ENCODE results near the gene ALDH7A1. TPM values are rescaled to one million over a fixed set of nuclear protein-coding genes. Genes with fewer than 3 reads are reported as not detected.
"Not testable (repeated sequence)": the region's sequence is repeated elsewhere in the genome, so short reads cannot be mapped to it uniquely, and the experiment has no call there.

ALDH7A1 gene
- total and polyA plus RNA-seq, 3 donors from 2014 or later = 50.0 to 68.3 (median 57.2) TPM

DNA sequence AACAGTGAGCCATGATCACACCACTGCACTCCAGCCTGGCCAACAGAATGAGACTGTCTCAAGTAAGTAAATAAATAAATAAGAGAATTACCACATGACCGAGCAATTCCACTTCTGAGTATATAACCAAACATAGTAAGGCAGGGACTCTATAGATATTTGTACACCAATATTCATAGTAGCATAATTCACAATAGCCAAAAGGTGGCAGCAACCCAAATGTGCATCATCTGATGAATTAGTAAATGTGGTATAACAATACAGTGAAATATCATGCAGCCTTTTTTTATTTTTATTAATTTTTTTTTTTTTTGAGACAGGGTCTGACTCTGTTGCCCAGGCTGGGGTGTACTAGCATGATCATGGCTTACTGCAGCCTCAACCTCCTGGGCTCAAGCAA, 33.1 kb downstream of the ALDH7A1 start:
- WGBS, 2 donors = 85 to 95% methylated on average over 1 of the region's 1 CpG
- intact Hi-C loops (cut with DNase I; ENCODE audit: low total_unique reads) = no loop called here
- Histone ChIP-seq H3K4me3 (no peak overlapping the region), H3K27ac (no peak overlapping the region), H3K27me3 (no peaks in the 10 kb centered on the region), H3K36me3 (ENCODE audit: low read depth, missing control alignments) (no peaks in the 10 kb centered on the region), H3K9me3 (no peaks in the 10 kb centered on the region), H3K4me1 (no peaks in the 10 kb centered on the region)
- TF ChIP-seq CTCF (IDR thresholded peaks at IDR 0.05) (no peak), POLR2A (IDR thresholded peaks at IDR 0.05) (no peak)
- peak; percentile 37 for DNase-seq

DNA sequence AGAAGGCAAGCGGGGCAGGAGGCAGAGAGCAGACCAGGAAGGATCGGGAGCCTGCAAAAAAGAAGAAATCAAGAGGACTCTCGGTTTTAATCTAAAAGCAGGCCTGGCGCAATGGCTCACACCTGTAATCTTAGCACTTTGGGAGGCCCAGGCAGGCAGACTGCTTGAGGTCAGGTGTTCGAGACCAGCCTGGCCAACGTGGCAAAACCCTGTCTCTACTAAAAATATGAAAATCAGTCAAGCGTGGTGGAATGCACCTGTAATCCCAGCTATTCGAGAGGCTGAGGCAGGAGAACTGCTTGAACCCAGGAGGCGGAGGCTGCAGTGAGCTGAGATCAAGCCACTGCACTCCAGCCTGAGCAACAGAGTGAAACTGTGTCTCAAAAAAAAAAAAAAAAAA, 39.9 kb downstream of the ALDH7A1 start:
- H3K4me3 ChIP-seq; H3K9me3 ChIP-seq; H3K27ac ChIP-seq; intact Hi-C loops (cut with DNase I; ENCODE audit: low total_unique reads); H3K4me1 ChIP-seq; H3K36me3 ChIP-seq (ENCODE audit: low read depth, missing control alignments); DNase-seq; H3K27me3 ChIP-seq: not testable (repeated sequence)
- 91 to 94% methylated on average over 9 of the region's 9 CpGs for WGBS, 2 donors

DNA sequence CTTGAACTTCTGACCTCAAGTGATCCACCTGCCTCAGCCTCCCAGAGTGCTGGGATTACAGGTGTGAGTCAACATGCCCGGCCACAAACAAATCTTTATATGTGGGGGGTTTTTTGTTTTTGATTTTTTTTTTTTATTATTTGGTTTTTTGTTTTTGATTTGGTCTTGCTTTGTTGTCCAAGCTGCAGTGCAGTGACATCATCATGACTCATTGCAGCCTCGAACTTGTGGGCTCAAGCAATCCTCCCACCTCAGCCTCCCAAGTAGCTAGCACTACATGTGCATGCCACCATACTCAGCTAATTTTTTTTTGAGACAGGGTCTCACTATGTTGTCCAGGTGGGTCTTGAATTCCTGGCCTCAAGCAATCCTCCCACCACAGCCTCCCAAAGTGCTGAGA, 42.4 kb downstream of the ALDH7A1 start:
- H3K36me3 ChIP-seq (ENCODE audit: low read depth, missing control alignments) = no peaks in the 10 kb centered on the region
- H3K4me1 ChIP-seq = no peaks in the 10 kb centered on the region
- TF ChIP-seq CTCF (IDR thresholded peaks at IDR 0.05) = no peak
- TF ChIP-seq POLR2A (IDR thresholded peaks at IDR 0.05) = no peak
- H3K27ac ChIP-seq = no peak overlapping the region
- H3K9me3 ChIP-seq = no peaks in the 10 kb centered on the region
- no peaks in the 10 kb centered on the region for H3K27me3 ChIP-seq
- no peak overlapping the region for H3K4me3 ChIP-seq
- 87 to 97% methylated on average over 2 of the region's 2 CpGs for whole genome bisulfite sequencing, 2 donors
- DNase-seq = no peak
- intact Hi-C loops (cut with DNase I; ENCODE audit: low total_unique reads) = no loop called here

GRCh38 chr5:126544087-126544740, 50.8 kb downstream of the ALDH7A1 start:
- DNase-seq = peak; percentile 73
- TF ChIP-seq POLR2A (IDR thresholded peaks at IDR 0.05) = no peak
- TF ChIP-seq CTCF (IDR thresholded peaks at IDR 0.05) = peak; percentile 26 to 45 (median 36)
- no peaks in the 10 kb centered on the region for H3K4me1 ChIP-seq
- no peaks in the 10 kb centered on the region for H3K36me3 ChIP-seq (ENCODE audit: low read depth, missing control alignments)
- intact Hi-C loops (cut with DNase I; ENCODE audit: low total_unique reads) = loop anchor here (5.0 kb wide), 1 partner anchor 197 kb away; no protein-coding TSS in a partner anchor
- WGBS, 2 donors = 69 to 79% methylated on average over 11 to 12 of the region's 12 CpGs
- no peak overlapping the region for H3K4me3 ChIP-seq
- H3K27ac ChIP-seq = no peak overlapping the region
- no peaks in the 10 kb centered on the region for H3K9me3 ChIP-seq
- H3K27me3 ChIP-seq = no peaks in the 10 kb centered on the region

- WGBS, 2 donors = 93 to 97% methylated on average over 2 of the region's 2 CpGs
- intact Hi-C loops (cut with DNase I; ENCODE audit: low total_unique reads) = loop anchor here (5.0 kb wide), 1 partner anchor 196 kb away; no protein-coding TSS in a partner anchor
- no peaks in the 10 kb centered on the region for H3K9me3 ChIP-seq
- peaks cover 6% of the 10 kb centered on the region for H3K4me1 ChIP-seq
- no peaks in the 10 kb centered on the region for H3K27me3 ChIP-seq
- no peak for TF ChIP-seq POLR2A (IDR thresholded peaks at IDR 0.05)
- TF ChIP-seq CTCF (IDR thresholded peaks at IDR 0.05) = no peak
- H3K4me3 ChIP-seq = no peak overlapping the region
- no peak overlapping the region for H3K27ac ChIP-seq
- no peak for DNase-seq
- no peaks in the 10 kb centered on the region for H3K36me3 ChIP-seq (ENCODE audit: low read depth, missing control alignments)
Measured at GRCh38 chr5:126543660-126544059, 51.4 kb downstream of the ALDH7A1 start.
